ENCODE results near the gene LTF. TPM values are rescaled to one million over a fixed set of nuclear protein-coding genes. Genes with fewer than 3 reads are reported as not detected.

LTF gene
- total and polyA plus RNA-seq, 9 of the 15 experiments (the other 6 are each of a cell fraction or from before 2014, with no cell fraction given) = 0.07 TPM; not detected in 8

DNA sequence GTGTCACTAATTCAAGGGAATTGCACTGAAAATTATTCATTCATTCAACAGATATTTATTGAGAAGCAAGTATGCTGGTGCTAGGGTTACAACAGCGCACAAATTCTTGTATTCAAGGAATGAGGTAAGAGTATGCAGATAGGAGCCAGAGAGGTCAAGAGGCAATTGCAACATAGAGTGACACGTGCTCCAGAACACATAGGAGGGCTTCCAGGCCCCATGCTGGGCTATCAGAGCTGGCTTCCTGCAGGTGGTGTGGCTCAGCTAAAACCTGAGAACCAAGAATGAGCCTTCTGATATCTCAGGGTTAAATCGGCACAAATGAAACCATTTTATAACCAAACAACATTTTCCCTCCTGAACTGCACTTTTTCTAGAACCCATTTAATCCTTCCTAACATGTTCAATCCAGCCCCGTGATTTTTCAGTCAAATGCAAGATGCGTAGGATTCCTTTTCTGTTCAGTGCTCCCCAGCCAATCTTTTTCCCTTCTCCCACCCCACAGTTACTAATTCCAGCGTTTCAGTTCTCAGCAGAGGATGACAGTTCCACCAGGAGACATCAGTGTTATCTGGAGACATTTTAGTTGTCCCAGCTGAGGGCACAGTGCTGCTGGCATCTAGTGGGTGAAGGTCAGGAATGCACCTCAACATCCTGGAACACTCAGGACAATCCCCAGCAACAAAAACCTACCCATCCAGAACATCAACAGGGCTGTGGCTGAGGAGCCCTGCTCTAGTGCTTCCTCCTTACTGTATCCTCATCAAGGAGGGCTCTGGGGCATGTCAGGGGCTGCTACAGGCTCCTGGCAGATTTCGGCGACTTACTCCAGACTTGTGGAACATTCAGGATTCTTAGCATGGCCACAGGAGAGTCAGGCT is 70.9 kb downstream of the LTF start (continued):
- TF ChIP-seq, protein P1, sequence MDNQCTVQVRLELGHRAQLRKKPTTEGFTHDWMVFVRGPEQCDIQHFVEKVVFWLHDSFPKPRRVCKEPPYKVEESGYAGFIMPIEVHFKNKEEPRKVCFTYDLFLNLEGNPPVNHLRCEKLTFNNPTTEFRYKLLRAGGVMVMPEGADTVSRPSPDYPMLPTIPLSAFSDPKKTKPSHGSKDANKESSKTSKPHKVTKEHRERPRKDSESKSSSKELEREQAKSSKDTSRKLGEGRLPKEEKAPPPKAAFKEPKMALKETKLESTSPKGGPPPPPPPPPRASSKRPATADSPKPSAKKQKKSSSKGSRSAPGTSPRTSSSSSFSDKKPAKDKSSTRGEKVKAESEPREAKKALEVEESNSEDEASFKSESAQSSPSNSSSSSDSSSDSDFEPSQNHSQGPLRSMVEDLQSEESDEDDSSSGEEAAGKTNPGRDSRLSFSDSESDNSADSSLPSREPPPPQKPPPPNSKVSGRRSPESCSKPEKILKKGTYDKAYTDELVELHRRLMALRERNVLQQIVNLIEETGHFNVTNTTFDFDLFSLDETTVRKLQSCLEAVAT (IDR thresholded peaks at IDR 0.05) = no peak
- TF ChIP-seq TAF9B (IDR thresholded peaks at IDR 0.05; ENCODE audit: partially characterized antibody) (no peak), PPARD (CRISPR knock-in tag; IDR thresholded peaks at IDR 0.05) (no peak), XRCC4 (IDR thresholded peaks at IDR 0.05; ENCODE audit: extremely low read depth, insufficient read depth, insufficient read length) (no peak), ZNF263 (CRISPR knock-in tag; IDR thresholded peaks at IDR 0.05; ENCODE audit: borderline replicate concordance) (no peak), NCOA1 (IDR thresholded peaks at IDR 0.05; ENCODE audit: low read depth) (no peak), XRCC5 (IDR thresholded peaks at IDR 0.05; ENCODE audit: low read depth, low read length) (no peak), CEBPG (CRISPR knock-in tag; IDR thresholded peaks at IDR 0.05) (peak; percentile 88), CEBPG (tag; conservative IDR thresholded peaks at IDR 0.05 in 1 of 2, IDR thresholded peaks at IDR 0.05 in 1 of 2) (peak; percentile 89 to 95), ZNF217 (CRISPR knock-in tag; IDR thresholded peaks at IDR 0.05) (no peak), RCOR1 (IDR thresholded peaks at IDR 0.05; ENCODE audit: borderline replicate concordance in 1 of 2, low read depth in 2 of 2, low read length in 2 of 2) (peak in 1 of 2 experiments; percentile 30; a peak in 1 of 4 replicates), MEIS2 (IDR thresholded peaks at IDR 0.05; ENCODE audit: partially characterized antibody) (peak; percentile 8), CBX1 (IDR thresholded peaks at IDR 0.05; ENCODE audit: low read depth) (no peak), RAD51 (IDR thresholded peaks at IDR 0.05; ENCODE audit: borderline replicate concordance, low read depth) (peak; percentile 55; the same call in 1 of the 2 replicates), TEAD1 (CRISPR knock-in tag; IDR thresholded peaks at IDR 0.05) (peak in 1 of 2 experiments; percentile 65; a peak in 1 of 4 replicates), SRSF9 (IDR thresholded peaks at IDR 0.05; ENCODE audit: borderline replicate concordance, low read depth, low read length) (no peak)
- TF ChIP-seq, protein P2, sequence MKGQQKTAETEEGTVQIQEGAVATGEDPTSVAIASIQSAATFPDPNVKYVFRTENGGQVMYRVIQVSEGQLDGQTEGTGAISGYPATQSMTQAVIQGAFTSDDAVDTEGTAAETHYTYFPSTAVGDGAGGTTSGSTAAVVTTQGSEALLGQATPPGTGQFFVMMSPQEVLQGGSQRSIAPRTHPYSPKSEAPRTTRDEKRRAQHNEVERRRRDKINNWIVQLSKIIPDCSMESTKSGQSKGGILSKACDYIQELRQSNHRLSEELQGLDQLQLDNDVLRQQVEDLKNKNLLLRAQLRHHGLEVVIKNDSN (CRISPR knock-in tag; IDR thresholded peaks at IDR 0.05) = peak; percentile 68
- TF ChIP-seq, protein P3, sequence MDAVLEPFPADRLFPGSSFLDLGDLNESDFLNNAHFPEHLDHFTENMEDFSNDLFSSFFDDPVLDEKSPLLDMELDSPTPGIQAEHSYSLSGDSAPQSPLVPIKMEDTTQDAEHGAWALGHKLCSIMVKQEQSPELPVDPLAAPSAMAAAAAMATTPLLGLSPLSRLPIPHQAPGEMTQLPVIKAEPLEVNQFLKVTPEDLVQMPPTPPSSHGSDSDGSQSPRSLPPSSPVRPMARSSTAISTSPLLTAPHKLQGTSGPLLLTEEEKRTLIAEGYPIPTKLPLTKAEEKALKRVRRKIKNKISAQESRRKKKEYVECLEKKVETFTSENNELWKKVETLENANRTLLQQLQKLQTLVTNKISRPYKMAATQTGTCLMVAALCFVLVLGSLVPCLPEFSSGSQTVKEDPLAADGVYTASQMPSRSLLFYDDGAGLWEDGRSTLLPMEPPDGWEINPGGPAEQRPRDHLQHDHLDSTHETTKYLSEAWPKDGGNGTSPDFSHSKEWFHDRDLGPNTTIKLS (IDR thresholded peaks at IDR 0.05; ENCODE audit: borderline replicate concordance, low read depth) = peak; percentile 37; the same call in 1 of the 2 replicates
- TF ChIP-seq, protein P4, sequence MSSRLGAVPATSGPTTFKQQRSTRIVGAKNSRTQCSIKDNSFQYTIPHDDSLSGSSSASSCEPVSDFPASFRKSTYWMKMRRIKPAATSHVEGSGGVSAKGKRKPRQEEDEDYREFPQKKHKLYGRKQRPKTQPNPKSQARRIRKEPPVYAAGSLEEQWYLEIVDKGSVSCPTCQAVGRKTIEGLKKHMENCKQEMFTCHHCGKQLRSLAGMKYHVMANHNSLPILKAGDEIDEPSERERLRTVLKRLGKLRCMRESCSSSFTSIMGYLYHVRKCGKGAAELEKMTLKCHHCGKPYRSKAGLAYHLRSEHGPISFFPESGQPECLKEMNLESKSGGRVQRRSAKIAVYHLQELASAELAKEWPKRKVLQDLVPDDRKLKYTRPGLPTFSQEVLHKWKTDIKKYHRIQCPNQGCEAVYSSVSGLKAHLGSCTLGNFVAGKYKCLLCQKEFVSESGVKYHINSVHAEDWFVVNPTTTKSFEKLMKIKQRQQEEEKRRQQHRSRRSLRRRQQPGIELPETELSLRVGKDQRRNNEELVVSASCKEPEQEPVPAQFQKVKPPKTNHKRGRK (tag; IDR thresholded peaks at IDR 0.05) = peak; percentile 56; the same call in 1 of the 2 replicates
- TF ChIP-seq, protein P5, sequence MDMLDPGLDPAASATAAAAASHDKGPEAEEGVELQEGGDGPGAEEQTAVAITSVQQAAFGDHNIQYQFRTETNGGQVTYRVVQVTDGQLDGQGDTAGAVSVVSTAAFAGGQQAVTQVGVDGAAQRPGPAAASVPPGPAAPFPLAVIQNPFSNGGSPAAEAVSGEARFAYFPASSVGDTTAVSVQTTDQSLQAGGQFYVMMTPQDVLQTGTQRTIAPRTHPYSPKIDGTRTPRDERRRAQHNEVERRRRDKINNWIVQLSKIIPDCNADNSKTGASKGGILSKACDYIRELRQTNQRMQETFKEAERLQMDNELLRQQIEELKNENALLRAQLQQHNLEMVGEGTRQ (CRISPR knock-in tag; IDR thresholded peaks at IDR 0.05) = peak; percentile 72

Data from K562 (cell line).